Effector memory CD8-positive, alpha-beta T cell (primary cell): ENCODE data around the gene GPR63.

Source experiments
- ATAC-seq: fragments of 150-1000 bp; cut with Tn5 transposase; replicated peaks from 2 replicates; pipeline ENCODE4 v1.10.0; 2021; ENCODE audit warnings: mild to moderate bottlenecking, moderate library complexity
- DNase-seq, 3 experiments: peaks; one replicate each; pipeline ENCODE4 v3.0.0; 2021
- H3K27ac Mint-ChIP-seq, 2 donors: one replicate each; pipeline ENCODE4 v1.8.0; 2022; ENCODE audit warnings: mild to moderate bottlenecking in 2 of 2, mixed read lengths in 2 of 2, moderate library complexity in 2 of 2
- H3K27me3 Mint-ChIP-seq, 2 donors: one replicate each; pipeline ENCODE4 v1.8.0; 2022; ENCODE audit warnings: mixed read lengths in 2 of 2
- H3K36me3 Mint-ChIP-seq: one replicate; pipeline ENCODE4 v1.8.0; 2022; ENCODE audit warnings: mild to moderate bottlenecking, moderate library complexity, mixed read lengths; ENCODE audit not compliant: insufficient read depth
- H3K4me1 Mint-ChIP-seq, 2 donors: one replicate each; pipeline ENCODE4 v1.8.0; 2022; ENCODE audit warnings: low read depth in 2 of 2, mixed read lengths in 2 of 2
- H3K4me3 Mint-ChIP-seq, 2 donors: one replicate each; pipeline ENCODE4 v1.8.0; 2022; ENCODE audit warnings: mild to moderate bottlenecking in 2 of 2, mixed read lengths in 2 of 2, moderate library complexity in 2 of 2
- H3K9me3 Mint-ChIP-seq, 2 donors: one replicate each; pipeline ENCODE4 v1.8.0; 2022; ENCODE audit warnings: mixed read lengths in 2 of 2

The GPR63 gene

GRCh38 chr6:96775727-96776400 is 61.4 kb downstream of the GPR63 start:
- ATAC-seq (no peak), DNase-seq (no peak)
- Mint-ChIP-seq H3K36me3 (no peaks in the 10 kb centered on the region), H3K9me3 (no peaks in the 10 kb centered on the region), H3K27ac (no peak overlapping the region), H3K27me3 (peaks cover 19 to 23% of the 10 kb centered on the region in 2 donors), H3K4me1 (no peaks in the 10 kb centered on the region), H3K4me3 (no peak overlapping the region)

- peaks cover 0 to 3% of the 10 kb centered on the region in 2 donors for H3K9me3 Mint-ChIP-seq
- ATAC-seq: no peak
- no peaks in the 10 kb centered on the region for H3K4me1 Mint-ChIP-seq
- H3K4me3 Mint-ChIP-seq: no peak overlapping the region
- H3K27ac Mint-ChIP-seq: no peak overlapping the region
- DNase-seq: no peak
- no peaks in the 10 kb centered on the region for H3K36me3 Mint-ChIP-seq
- H3K27me3 Mint-ChIP-seq: peaks cover 28 to 34% of the 10 kb centered on the region in 2 donors
Observed at GRCh38 chr6:96766769-96767168, 70.5 kb downstream of the GPR63 start.

GRCh38 chr6:96762599-96762998 is 74.7 kb downstream of the GPR63 start:
- H3K9me3 Mint-ChIP-seq: no peaks in the 10 kb centered on the region
- ATAC-seq (no peak), DNase-seq (no peak)
- H3K4me1 Mint-ChIP-seq: no peaks in the 10 kb centered on the region
- H3K36me3 Mint-ChIP-seq: no peaks in the 10 kb centered on the region
- H3K27me3 Mint-ChIP-seq: peaks cover 8 to 18% of the 10 kb centered on the region in 2 donors
- H3K27ac Mint-ChIP-seq: no peak overlapping the region
- H3K4me3 Mint-ChIP-seq: no peak overlapping the region

- no peaks in the 10 kb centered on the region for H3K9me3 Mint-ChIP-seq
- no peaks in the 10 kb centered on the region for H3K4me1 Mint-ChIP-seq
- H3K36me3 Mint-ChIP-seq: no peaks in the 10 kb centered on the region
- ATAC-seq (no peak), DNase-seq (no peak)
- peaks cover 8 to 21% of the 10 kb centered on the region in 2 donors for H3K27me3 Mint-ChIP-seq
- H3K27ac Mint-ChIP-seq: no peak overlapping the region
- H3K4me3 Mint-ChIP-seq: no peak overlapping the region
Observed at GRCh38 chr6:96761794-96762193, 75.5 kb downstream of the GPR63 start.

GRCh38 chr6:96760153-96760687 is 77.1 kb downstream of the GPR63 start:
- ATAC-seq: no peak
- Mint-ChIP-seq H3K9me3 (no peaks in the 10 kb centered on the region), H3K4me1 (no peaks in the 10 kb centered on the region), H3K36me3 (no peaks in the 10 kb centered on the region), H3K27me3 (peaks cover 8 to 23% of the 10 kb centered on the region in 2 donors), H3K4me3 (no peak overlapping the region), H3K27ac (no peak overlapping the region)
- DNase-seq: no peak

GRCh38 chr6:96755096-96755495 is 82.2 kb downstream of the GPR63 start:
- no peak for ATAC-seq
- DNase-seq: no peak

GRCh38 chr6:96749891-96750290 is 87.4 kb downstream of the GPR63 start:
- DNase-seq: no peak
- H3K27me3 Mint-ChIP-seq: peaks cover 47 to 61% of the 10 kb centered on the region in 2 donors
- no peak for ATAC-seq
- no peaks in the 10 kb centered on the region for H3K4me1 Mint-ChIP-seq
- H3K27ac Mint-ChIP-seq: no peak overlapping the region
- no peak overlapping the region for H3K4me3 Mint-ChIP-seq
- no peaks in the 10 kb centered on the region for H3K36me3 Mint-ChIP-seq
- H3K9me3 Mint-ChIP-seq: no peaks in the 10 kb centered on the region

More at GRCh38 chr6:96755096-96755495, 82.2 kb downstream of the GPR63 start:
- Mint-ChIP-seq H3K36me3 (no peaks in the 10 kb centered on the region), H3K27ac (no peak overlapping the region), H3K27me3 (peaks cover 27 to 46% of the 10 kb centered on the region in 2 donors), H3K4me1 (no peaks in the 10 kb centered on the region), H3K4me3 (no peak overlapping the region), H3K9me3 (no peaks in the 10 kb centered on the region)
